SKM-1 (cell line): ENCODE results near the gene CEP120.
"Not testable (repeated sequence)": the region's sequence is repeated elsewhere in the genome, so short reads cannot be mapped to it uniquely, and the experiment has no call there.

ENCODE experiments used
- DNase-seq: peaks from one replicate; lab custom pipeline; 2025; ENCODE audit not compliant: unreplicated experiment; lab: John Stamatoyannopoulos, UW

CEP120 gene

DNA sequence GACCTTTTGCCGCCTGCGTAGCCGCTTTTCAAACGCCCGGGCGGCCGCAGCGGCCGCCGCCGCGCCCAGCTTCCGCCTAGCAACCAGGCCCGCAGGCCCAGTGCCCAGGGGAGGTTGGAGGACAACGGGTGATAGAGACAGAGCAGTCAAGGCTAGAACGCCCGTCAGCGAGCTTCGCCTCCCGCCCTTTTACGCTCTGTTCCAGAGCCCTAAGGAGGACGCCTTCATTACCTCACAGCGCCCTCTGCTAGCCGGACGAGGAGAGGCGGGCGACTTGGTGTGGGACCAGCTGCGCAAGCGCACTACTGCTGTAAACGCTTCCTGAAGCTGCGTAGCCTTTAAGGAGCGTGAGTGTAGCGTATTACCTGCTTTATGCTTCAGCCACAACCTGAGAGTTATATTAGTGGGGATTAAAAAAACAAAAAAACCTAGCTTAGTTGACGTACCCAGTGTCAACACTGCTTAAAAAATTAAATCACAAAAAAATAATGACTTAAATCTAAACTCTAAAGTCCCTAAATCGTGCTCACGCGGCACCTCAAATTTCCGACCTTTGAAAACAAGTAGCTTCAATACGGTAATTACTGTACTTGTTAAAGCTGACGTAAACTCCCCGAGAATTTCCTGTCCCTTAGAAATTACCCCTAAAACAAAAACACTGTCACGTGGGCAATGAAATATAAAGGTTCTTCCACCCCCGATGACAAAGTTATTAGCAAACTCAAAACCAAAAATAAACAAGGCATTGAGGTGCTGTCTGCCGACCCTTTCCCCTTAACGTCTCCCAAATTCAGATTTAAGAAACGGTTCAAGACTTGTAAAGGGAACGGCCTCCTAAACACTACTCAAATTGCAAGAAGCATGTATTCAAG, at the start of gene CEP120:
TSS of gene CEP120 (minus strand) at position 126 of the 872 bp plus-strand sequence. CDS start 405 bp downstream, outside the sequence.
- DNase-seq: peak; percentile 99

DNA sequence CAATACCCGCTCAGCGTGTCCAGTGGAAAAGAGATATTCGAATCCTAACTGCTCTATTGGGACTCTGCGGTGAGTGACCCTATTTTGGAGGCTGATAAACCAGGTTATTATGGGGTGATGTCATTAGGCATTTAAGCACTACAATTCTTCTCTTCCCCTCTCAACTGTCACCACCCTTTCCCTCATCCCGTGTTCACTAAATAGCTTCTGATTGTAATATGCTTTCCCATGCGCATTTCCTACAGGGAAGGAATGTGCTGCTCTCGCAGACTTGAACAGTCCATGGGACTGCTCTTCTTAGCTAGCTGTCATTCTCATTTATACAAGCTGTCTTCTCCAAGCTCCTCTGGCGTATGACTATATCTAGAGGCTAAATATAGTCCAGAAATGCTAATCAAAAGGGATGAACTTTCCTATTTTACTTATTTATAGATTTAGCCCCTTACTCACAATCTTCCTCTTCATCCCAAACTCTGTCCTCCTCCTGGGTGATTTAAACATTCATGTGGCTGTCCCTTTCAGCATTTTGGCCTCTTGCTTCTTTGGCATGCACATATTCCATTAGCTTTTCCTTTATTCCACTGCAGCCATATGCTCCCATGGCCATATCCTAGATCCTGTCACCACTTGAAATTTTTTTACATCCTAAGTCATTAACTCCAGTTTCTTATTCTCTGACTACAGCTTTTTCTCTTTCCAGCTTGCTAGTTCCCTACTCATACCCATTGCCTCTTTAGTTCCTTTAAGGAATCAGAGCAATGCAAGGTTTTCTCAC, 49.1 kb upstream of the CEP120 start:
- DNase-seq: no peak

DNA sequence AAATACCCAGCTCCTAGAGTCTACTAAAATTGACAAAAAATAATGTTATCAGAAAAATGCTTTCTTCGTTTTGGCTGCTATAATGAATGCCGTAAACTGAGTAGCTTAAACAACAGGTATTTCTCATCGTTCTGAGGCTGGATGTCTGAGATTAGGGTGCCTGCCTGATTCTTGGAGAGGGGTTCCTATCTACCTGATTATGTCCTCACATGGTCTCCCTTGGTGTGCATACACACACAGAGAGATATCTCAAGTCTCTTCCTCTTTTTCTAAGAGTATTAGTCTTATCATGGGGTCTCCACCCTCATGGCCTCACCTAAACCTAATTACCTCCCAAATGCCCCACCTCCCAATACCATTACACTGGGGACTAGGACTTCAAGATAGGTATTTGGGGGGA, 48.2 kb upstream of the CEP120 start:
- no peak for DNase-seq

- not testable (repeated sequence) for DNase-seq
These were observed 43.6 kb upstream of the CEP120 start for GRCh38 chr5:123466839-123467238.

DNA sequence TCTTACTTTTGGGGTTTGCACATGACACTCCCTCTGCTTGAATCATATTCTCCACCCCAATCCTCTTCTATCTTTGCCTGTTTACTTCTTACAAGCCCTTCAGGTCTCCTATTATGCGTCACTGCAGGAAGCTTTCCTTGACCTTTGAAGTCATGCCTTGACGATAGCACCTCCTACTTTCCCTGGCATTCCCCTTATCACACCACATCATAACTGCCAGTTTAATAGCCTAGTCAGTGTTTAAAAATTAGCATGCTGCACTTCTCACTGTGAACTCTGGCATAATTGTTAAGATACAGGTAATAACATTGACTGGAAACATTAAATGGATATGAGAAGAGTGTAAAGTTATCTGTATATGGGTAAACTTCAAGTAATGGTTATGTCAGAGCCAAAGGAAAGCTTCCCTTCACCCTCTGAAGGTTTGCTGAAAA, 37.1 kb upstream of the CEP120 start:
- DNase-seq: no peak

GRCh38 chr5:123458994-123459393, 35.8 kb upstream of the CEP120 start:
- not testable (repeated sequence) for DNase-seq

DNA sequence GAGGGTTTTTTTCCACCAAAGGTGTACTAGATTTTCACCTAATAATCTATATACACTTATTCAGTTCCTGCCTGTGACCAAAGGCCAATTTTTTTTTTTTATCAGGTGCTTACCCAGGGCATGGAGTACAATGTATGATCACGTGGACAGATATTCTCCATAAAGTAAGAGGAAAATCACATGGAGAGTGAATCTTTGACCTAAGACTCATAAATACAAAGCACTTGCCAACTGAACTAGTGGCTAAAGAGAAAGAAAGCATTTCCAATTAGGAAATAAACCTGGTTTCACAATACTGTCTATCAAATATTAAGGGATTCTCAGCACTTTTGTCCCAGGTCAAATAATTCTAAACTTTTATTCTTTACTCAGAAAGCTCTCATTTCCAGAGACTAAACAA, 33.0 kb upstream of the CEP120 start:
- no peak for DNase-seq

- peak; percentile 12 for DNase-seq
These were observed 32.4 kb upstream of the CEP120 start for GRCh38 chr5:123455640-123456039.

DNA sequence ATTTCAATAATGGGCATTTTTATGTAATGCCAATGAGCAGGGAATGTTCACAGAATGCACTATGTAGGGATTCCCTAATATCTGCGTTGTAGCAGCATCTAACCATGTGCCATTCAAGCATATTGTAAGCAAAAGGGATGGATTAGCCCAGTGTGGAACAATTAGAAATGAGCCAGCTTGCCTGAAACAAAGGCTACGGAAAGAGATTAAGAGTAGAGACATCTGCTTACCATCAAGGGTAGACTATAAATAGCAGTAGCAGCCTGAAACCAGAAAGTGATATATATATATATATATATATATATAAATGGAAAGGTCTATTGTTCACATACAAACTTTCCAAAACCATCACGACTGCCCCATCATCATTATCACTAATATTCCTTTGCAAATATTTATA, 31.9 kb upstream of the CEP120 start:
- DNase-seq: no peak

DNA sequence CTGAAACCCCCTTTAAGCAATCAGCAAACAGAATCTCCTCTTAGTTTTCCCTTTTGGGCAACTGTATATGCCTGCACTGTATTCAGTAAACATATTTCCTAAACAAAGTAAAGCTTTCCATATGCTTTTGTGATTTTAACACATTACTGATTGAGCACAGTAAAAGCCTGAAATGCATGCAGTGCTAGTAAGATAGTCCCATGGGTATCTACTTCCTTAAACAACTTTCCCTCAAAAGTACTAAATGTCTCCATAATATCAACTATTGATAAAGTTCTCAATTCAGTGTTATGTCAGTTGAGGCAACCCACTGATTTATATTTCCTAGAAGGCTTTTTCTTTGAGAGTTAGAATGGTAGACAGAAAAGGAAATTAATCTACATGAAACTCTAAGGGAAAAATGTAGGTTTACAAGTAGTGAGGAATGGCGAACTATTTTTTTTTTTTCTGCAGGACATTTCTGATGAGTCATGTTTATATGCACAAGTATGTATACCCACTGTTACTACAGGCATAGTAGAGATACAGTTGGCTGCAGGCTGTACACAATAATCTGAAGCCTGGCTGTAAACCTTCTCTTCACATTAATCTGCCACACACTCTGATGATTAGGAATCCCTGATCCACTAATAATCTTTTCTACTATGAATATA, 31.2 kb upstream of the CEP120 start:
- DNase-seq: no peak

DNA sequence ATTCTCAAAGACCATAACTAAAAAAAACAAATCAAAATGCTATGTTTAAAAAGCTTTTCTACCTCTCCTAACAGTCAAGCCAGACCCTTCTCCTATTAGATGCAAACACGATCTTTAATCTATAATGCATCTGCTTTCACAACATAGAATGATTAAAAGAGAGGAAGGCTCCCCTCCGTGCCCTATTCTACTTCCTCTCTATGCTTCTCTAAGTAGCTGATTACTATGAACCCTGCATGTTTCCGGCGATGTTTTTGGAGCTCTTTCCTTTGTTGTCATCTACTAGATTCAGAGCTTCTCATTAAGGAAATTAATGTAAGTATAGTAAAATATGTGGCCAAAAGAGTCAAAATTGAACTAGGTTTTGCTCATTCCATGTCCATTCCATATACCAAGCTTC, 29.2 kb upstream of the CEP120 start:
- no peak for DNase-seq

GRCh38 chr5:123451047-123451446, 27.8 kb upstream of the CEP120 start:
- no peak for DNase-seq

DNA sequence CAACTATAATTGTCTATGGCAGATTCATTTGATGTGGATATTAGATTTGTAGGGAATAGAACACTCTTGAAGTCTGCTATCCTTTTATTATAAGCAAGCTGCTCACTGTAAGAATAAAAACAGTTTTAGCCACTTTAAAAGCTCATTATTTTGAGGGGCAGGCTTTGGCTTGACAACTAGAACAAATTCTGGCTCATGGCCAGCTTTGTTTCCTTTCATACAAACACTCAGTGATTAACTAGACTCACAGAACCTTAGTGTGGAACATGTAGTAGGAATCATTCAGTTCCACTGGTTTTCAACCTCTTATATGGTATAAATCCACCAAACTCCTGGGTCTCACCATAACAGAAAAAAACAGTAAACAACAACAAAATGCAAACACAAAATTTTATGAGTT, 27.4 kb upstream of the CEP120 start:
- DNase-seq: no peak

- no peak for DNase-seq
These were observed 26.9 kb upstream of the CEP120 start for GRCh38 chr5:123450114-123450513.

GRCh38 chr5:123449424-123449974, 26.3 kb upstream of the CEP120 start:
- DNase-seq: no peak

- DNase-seq: no peak
These were observed 25.5 kb upstream of the CEP120 start for GRCh38 chr5:123448743-123449142.

DNA sequence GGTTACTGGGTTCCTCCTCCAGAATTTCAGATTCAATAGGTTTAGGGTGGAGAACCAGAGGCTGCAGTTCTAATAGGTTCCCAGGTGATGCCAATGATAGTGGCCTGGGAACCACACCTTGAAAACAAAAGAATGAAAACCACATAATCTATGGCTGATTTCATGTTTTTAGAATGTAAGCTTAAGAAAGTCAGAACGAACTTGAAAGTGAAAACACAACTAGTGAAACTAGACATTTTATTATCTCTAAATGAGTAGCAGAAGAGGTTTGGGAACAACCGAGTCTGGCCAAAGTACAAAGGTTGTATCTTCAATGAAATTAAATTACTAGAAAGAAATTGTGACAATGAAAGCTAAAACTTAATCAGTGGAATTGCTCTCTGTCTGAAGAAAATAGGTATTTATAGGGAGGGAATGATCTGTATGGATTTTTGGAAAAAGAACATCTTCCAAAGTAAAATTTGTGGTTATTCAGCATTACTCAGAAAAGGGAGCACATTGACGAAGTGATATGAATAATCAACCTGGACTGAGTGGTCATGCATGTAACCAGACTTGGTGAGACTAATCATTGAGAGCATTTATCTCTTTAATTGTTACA, 24.9 kb upstream of the CEP120 start:
- no peak for DNase-seq

DNA sequence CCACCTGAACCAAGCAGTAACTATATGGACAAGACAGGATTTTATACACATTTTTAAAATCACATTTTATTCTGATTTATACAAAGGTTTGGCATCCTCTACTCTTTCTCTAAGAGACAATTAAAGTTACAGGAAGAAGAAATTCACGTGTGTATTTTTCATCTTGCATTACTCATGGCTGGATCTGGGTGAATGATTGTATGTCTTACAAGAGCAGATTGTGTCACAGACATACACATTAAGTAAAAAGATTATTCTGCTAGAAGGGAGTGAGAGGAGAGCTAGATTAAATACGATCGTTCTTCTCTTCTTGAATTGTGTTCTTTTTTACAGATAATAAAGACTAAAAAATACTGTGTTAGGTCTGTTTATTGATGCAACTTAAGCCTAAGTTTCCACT, 20.8 kb upstream of the CEP120 start:
- DNase-seq: no peak

GRCh38 chr5:123441408-123441807, 18.2 kb upstream of the CEP120 start:
- no peak for DNase-seq

- DNase-seq: no peak
These were observed 17.4 kb upstream of the CEP120 start for GRCh38 chr5:123440456-123441181.
